K562 treated with DMSO at 1 percent for 12 hours (cell line): Measurements from ENCODE around the gene RPS19. TPM values are rescaled to one million over a fixed set of nuclear protein-coding genes. Genes with fewer than 3 reads are reported as not detected.

Experiments
- total RNA-seq: library from RNA; unstranded; fragments of 300-600 nt; gene quantifications from 2 replicates; pipeline ENCODE4 v1.2.3, GENCODE V29; 2022; ENCODE audit not compliant: insufficient read depth

Gene RPS19
- 3,742 and 5,945 TPM in 2 replicates for total RNA-seq

GRCh38 chr19:41859618-41860418 lies at the start of gene RPS19:
Gene RPS19, plus strand, starts transcription at chr19:41860255. Its CDS starts 520 bp downstream, at chr19:41860775.

GRCh38 chr19:41844601-41845000 lies 15.5 kb upstream of the RPS19 start, which contains the start of gene LYPD4:
Gene LYPD4, minus strand, starts transcription at chr19:41844683. Its CDS starts 5,398 bp downstream, at chr19:41839285.

GRCh38 chr19:41845001-41845050 lies 15.2 kb upstream of the RPS19 start, which contains the start of gene DMRTC2:
Gene DMRTC2, plus strand, starts transcription at chr19:41845042. Its CDS starts 2,387 bp downstream, at chr19:41847429.

DNA sequence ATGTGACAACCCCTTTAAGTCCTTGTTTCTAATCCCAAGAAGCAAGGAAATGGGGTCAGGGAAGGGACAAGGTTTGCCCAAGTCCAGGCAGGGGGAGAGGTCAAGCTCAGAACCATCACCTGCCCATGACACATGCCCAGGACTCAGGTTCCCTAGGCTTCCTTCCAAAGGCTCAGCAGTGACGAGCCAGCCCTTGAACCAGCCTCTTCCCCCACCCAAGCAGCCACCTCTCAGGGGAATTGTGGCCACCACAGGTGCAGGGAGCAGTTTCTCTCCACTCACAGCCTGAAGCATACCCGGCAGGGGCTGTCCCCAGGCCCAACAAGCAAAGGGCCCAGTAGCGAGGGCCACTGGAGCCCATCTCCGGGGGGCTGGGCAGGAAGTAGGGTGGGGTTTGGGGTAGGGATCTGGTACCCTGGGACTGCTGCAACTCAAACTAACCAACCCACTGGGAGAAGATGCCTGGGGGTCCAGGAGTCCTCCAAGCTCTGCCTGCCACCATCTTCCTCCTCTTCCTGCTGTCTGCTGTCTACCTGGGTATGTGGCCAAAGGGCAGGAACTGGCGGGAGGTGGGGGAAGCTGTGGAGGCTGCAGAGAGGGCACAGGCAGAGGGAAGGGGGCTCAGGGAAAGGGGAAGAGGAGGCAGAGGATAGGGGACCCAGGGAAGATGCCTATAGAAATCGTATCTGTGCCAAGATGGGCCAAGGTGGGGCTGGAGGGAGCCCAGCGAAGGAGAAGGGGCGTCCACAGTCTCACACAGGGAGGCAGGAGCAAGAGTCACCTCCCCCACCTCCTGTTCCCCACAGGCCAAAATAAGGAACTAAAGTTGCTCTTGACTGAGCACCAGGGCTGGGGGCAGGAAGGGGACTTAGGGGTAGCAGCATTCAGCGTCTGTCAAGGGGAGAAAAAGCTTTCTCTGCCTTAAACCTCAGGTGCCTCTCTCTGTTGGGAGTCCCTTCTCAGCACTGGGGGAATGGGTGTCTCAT lies 17.1 kb downstream of the RPS19 start, which contains the start of gene CD79A:
Gene CD79A (plus strand): TSS at position 433 of the 986 bp plus-strand sequence. CDS start 26 bp downstream, at position 459.

DNA sequence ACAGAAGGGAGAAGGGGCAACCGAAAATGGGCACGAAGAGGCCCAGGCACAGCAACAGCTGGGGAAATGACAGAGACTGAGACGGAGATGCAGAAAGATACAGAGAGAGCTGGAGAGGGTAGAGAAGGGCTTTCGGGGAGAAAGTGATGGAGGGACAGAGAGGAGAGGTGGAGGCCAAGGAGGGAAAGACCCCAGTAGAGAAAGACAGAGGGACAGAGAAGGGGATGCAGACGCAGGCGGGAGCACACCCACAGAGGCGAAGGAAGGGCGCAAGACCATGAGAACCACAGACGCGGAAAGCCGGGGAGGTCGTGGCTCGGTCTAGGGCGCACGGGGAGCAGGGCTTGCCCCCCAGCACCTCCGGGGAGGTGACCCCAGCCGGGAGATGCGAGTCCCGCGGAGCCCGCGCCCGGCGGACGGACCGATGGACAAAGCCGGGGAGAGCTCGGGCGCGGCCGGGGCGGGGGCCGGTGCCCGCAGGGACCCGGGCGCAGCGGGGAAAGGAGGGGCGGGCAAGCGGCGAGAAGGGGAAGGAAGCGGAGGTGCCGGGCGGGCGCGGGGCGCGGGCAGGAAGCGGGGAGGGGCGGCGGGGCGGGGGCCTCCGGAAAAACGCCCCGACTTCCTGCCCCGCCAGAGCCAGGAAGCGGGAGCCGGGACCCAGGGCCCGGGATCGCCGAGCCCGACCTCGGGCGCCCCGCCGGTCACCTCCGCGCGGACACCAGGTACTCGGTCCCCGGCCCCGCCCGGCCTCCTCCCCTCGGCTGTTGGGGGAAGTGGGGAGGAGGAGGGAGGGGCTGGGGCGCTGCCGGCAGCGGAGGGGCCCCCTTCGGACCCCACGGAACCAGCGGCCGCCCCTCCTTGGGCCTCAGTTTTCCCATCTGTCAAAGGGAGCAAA lies 22.8 kb downstream of the RPS19 start, which contains the start of gene ARHGEF1:
Gene ARHGEF1 (plus strand): TSS at position 617 of the 895 bp plus-strand sequence. CDS start 4,899 bp downstream, outside the sequence.

Other genes with a start within 250 kb of the RPS19 start
- gene CEACAM4, start 233.2 kb upstream of the RPS19 start, total RNA-seq, result not detected in 2 replicates
- not detected in 2 replicates for gene CEACAM7, start 172.0 kb upstream of the RPS19 start, total RNA-seq
- gene CEACAM5, start 151.6 kb upstream of the RPS19 start, total RNA-seq, result not detected in 2 replicates
- gene CEACAM6, start 104.7 kb upstream of the RPS19 start, total RNA-seq, result not detected in 2 replicates
- gene CEACAM3, start 63.7 kb upstream of the RPS19 start, total RNA-seq, result not detected in 2 replicates
- gene LYPD4, start 15.6 kb upstream of the RPS19 start, total RNA-seq, result not detected in 2 replicates
- not detected in 2 replicates for gene DMRTC2, start 15.2 kb upstream of the RPS19 start, total RNA-seq
- gene CD79A, start 17.0 kb downstream of the RPS19 start, total RNA-seq, result not detected in 2 replicates
- 83.2 and 94.1 TPM in 2 replicates for gene ARHGEF1, start 22.9 kb downstream of the RPS19 start, total RNA-seq
- 0.41 and 0.53 TPM in 2 replicates for gene ERFL, start 68.2 kb downstream of the RPS19 start, total RNA-seq
- gene RABAC1, start 99.1 kb downstream of the RPS19 start, total RNA-seq, result 140 and 218 TPM in 2 replicates
- 0.70 and 0.97 TPM in 2 replicates for gene ATP1A3, start 134.0 kb downstream of the RPS19 start, total RNA-seq
- gene GRIK5, start 210.0 kb downstream of the RPS19 start, total RNA-seq, result 2.1 and 4.2 TPM in 2 replicates
- 16.1 and 22.8 TPM in 2 replicates for gene ZNF574, start 215.9 kb downstream of the RPS19 start, total RNA-seq